Sigmoid colon (tissue), 7 donors: Measurements from ENCODE around the gene SLC44A1. TPM values are rescaled to one million over a fixed set of nuclear protein-coding genes. Genes with fewer than 3 reads are reported as not detected.

ENCODE experiments used
- DNase-seq: peaks from one replicate; pipeline ENCODE4 v3.0.0-alpha.2; 2019
- H3K27ac ChIP-seq, 4 donors: fragments of 200-600 bp; sonication (generic); one replicate each; pipeline ENCODE4 v1.5.1; 2016 to 2019; ENCODE audit warnings: mild to moderate bottlenecking in 1 of 4
- H3K27me3 ChIP-seq, 3 donors: fragments of 200-600 bp; sonication (generic); one replicate each; pipeline ENCODE4 v1.5.1; 2019; ENCODE audit warnings: mild to moderate bottlenecking in 1 of 3
- H3K36me3 ChIP-seq, 4 donors: fragments of 200-600 bp; sonication (generic); one replicate each; pipeline ENCODE4 v1.5.1; 2016 to 2019
- H3K4me1 ChIP-seq, 4 donors: fragments of 200-600 bp; sonication (generic); one replicate each; pipeline ENCODE4 v1.5.1; 2017 to 2019
- H3K4me3 ChIP-seq, 4 donors: fragments of 200-600 bp; sonication (generic); one replicate each; pipeline ENCODE4 v1.5.1; 2017 to 2019; ENCODE audit warnings: mild to moderate bottlenecking in 2 of 4, moderate library complexity in 1 of 4
- H3K9me3 ChIP-seq, 4 donors: fragments of 200-600 bp in 3 of 4; sonication (generic) in 3 of 4; one replicate each; pipeline versions ENCODE4 v1.5.1 to v1.6.1; 2013 to 2019
- EP300 ChIP-seq, 4 donors: sonication (generic); formaldehyde crosslinking; IDR thresholded peaks; one replicate each; pipeline ENCODE4 v1.6.1; 2017; ENCODE audit warnings: antibody characterized with exemption in 4 of 4
- POLR2A ChIP-seq, 2 donors: fragments of 450-650 bp; IDR thresholded peaks; one replicate each; pipeline ENCODE4 v1.6.1; 2016; ENCODE audit warnings: antibody characterized with exemption in 2 of 2, mild to moderate bottlenecking in 2 of 2, moderate library complexity in 2 of 2
- POLR2AphosphoS5 ChIP-seq, 4 donors: sonication (generic); formaldehyde crosslinking; IDR thresholded peaks; one replicate each; pipeline ENCODE4 v1.6.1; 2017; ENCODE audit warnings: antibody characterized with exemption in 4 of 4
- WGBS, 2 donors: extraction: QIAGEN DNeasy Blood & Tissue Kit; methylation state at CpG; one replicate each; pipeline ENCODE4 v1.1.7; 2013; 5-methylcytosine and 5-hydroxymethylcytosine counted together
- intact Hi-C: fragments of 100-400 bp; cut with DNase I; formaldehyde crosslinking; loops from one replicate; pipeline ENCODE4 v1.15.1; 2023
- polyA plus RNA-seq, 3 donors: library from polyadenylated mRNA; stranded (reverse); fragments of 200-250 nt; gene quantifications; one replicate each; pipeline ENCODE4 v1.2.3, GENCODE V29; 2013
- total RNA-seq, 4 donors: library from RNA; depleted of rRNA; stranded (reverse); fragments of >200 nt; gene quantifications; one replicate each; pipeline ENCODE4 v1.1.0, GENCODE V29; 2016
- TF ChIP-seq, protein P1 (sequence below), 4 experiments: fragments of 450-650 bp in 3 of 4; fragments of 200-600 bp in 1 of 4; IDR thresholded peaks; one replicate each; pipeline ENCODE4 v1.5.1; 2016 to 2019; ENCODE audit warnings: antibody characterized with exemption in 4 of 4, mild to moderate bottlenecking in 3 of 4, moderate library complexity in 2 of 4
- donor health status: healthy with polysubstance abuse.
- donor health status: Bipolar disorder and iron deficiency.
- donor health status: healthy.

The SLC44A1 gene
- total and polyA plus RNA-seq, 7 donors, result 11.4 to 35.4 (median 25.2) TPM

DNA sequence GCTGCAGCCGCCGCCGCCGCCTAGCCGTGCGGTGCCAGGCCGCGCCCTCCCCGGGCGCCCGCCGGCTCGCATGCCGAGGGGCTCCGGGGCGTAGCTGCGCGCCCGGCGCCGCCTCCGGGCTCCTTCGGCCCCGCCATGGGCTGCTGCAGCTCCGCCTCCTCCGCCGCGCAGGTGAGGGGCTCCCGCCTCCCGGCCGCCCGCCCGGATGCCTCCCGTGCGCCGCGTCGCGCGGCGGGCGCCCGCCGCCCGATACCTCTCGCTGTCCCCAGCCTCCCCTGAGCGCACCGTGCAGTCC is 230 bp downstream of the SLC44A1 start:
- H3K36me3 ChIP-seq, result no peaks in the 10 kb centered on the region
- no peak for DNase-seq
- intact Hi-C loops, result loop anchor here (1.0 to 10.0 kb wide), 7 partner anchors 88 to 380 kb away; partner anchors contain the start of gene ABCA1
- H3K27ac ChIP-seq, result peak overlapping the region; percentile 78 to 84 (median 82)
- no peaks in the 10 kb centered on the region for H3K27me3 ChIP-seq
- H3K4me1 ChIP-seq, result peaks cover 0 to 31% (median 18%) of the 10 kb centered on the region in 4 donors
- TF ChIP-seq POLR2AphosphoS5 (IDR thresholded peaks at IDR 0.05) (no peak), EP300 (IDR thresholded peaks at IDR 0.05) (no peak), POLR2A (IDR thresholded peaks at IDR 0.05) (no peak)
- TF ChIP-seq, protein P1, sequence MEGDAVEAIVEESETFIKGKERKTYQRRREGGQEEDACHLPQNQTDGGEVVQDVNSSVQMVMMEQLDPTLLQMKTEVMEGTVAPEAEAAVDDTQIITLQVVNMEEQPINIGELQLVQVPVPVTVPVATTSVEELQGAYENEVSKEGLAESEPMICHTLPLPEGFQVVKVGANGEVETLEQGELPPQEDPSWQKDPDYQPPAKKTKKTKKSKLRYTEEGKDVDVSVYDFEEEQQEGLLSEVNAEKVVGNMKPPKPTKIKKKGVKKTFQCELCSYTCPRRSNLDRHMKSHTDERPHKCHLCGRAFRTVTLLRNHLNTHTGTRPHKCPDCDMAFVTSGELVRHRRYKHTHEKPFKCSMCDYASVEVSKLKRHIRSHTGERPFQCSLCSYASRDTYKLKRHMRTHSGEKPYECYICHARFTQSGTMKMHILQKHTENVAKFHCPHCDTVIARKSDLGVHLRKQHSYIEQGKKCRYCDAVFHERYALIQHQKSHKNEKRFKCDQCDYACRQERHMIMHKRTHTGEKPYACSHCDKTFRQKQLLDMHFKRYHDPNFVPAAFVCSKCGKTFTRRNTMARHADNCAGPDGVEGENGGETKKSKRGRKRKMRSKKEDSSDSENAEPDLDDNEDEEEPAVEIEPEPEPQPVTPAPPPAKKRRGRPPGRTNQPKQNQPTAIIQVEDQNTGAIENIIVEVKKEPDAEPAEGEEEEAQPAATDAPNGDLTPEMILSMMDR (IDR thresholded peaks at IDR 0.05), result no peak
- 0 to 1% methylated on average over 48 of the region's 48 CpGs for WGBS, 2 donors
- no peaks in the 10 kb centered on the region for H3K9me3 ChIP-seq
- H3K4me3 ChIP-seq, result peak overlapping the region; percentile 72 to 92 (median 84)

DNA sequence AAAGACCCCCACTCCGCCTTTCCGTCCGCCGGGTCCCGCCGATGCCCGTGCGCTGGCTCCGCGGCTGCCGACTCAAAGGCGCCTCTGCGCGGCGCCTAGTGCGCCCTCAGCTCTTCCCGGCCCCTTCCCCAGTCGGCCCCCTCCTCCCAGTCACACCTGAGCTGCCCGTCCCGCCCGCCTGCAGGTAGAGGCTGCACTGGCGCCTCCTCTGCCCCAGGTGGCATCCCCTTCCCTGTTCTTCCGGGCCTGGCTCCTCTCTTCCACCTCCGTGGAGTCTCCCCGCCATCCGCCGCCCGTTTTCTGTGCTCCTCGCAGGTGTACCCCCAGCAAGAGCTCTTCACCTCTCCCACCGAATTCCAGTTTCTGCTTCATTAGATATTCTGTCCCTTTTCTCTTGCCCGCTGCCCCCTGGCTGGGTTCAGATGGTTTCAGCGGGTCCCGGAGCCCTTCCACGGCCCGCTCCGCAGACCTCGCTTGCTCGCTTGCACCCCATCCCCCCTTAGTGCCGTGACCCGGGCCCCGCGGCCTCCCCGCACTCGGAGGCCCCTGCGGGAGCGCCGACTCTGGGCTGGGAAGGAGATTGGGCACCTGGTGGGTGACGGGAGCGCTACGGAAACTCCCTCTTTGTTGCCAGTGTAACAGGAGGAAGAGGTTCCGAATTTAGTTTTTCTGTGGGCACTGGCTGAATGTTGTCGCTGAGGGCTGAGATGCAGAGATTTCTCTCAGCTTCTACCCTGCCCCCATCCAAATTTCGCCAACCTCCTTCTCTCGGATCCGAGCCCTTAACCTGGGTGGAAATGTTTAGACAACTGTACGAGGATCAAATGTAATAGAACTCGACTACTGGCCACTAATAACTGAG is 809 bp downstream of the SLC44A1 start:
- DNase-seq, result peak; percentile 73
- Histone ChIP-seq H3K27ac (peak overlapping the region; percentile 78 to 84 (median 82)), H3K4me1 (peaks cover 0 to 31% (median 18%) of the 10 kb centered on the region in 4 donors), H3K36me3 (no peaks in the 10 kb centered on the region), H3K27me3 (no peaks in the 10 kb centered on the region), H3K9me3 (no peaks in the 10 kb centered on the region), H3K4me3 (peak overlapping the region; percentile 72 to 92 (median 84))
- 0 to 1% methylated on average over 57 of the region's 57 CpGs for WGBS, 2 donors
- intact Hi-C loops, result loop anchor here (2.0 to 10.0 kb wide), 6 partner anchors 88 to 380 kb away; no protein-coding TSS in a partner anchor
- TF ChIP-seq POLR2AphosphoS5 (IDR thresholded peaks at IDR 0.05) (peak in 2 of 4 donors; percentile 43 to 47), POLR2A (IDR thresholded peaks at IDR 0.05) (peak in 1 of 2 donors; percentile 16)
- TF ChIP-seq, protein P1 (IDR thresholded peaks at IDR 0.05), result no peak

DNA sequence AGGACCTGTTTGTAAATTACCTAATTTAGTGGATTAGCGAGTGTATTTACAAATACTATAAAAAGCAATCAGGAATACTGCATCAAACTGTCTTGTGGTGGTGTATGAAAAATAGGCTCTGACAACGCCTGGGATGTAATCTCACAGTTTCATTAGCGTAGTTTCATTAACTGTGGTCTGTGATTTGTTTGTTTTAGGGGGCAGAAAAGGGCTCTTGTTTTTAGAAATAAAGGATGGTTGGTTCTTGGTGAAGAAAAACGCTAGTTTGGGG is 1.4 kb downstream of the SLC44A1 start:
- Histone ChIP-seq H3K9me3 (no peaks in the 10 kb centered on the region), H3K36me3 (no peaks in the 10 kb centered on the region), H3K4me1 (peaks cover 0 to 31% (median 18%) of the 10 kb centered on the region in 4 donors), H3K27me3 (no peaks in the 10 kb centered on the region), H3K27ac (peak overlapping the region; percentile 78 to 84 (median 82)), H3K4me3 (peak overlapping the region; percentile 72 to 92 (median 84))
- WGBS, 2 donors, result 4 to 20% methylated on average over 4 of the region's 4 CpGs
- intact Hi-C loops, result loop anchor here (2.0 to 10.0 kb wide), 6 partner anchors 89 to 381 kb away; no protein-coding TSS in a partner anchor
- no peak for DNase-seq
- TF ChIP-seq POLR2AphosphoS5 (IDR thresholded peaks at IDR 0.05) (no peak), POLR2A (IDR thresholded peaks at IDR 0.05) (no peak), EP300 (IDR thresholded peaks at IDR 0.05) (no peak)
- TF ChIP-seq, protein P1 (IDR thresholded peaks at IDR 0.05), result no peak

DNA sequence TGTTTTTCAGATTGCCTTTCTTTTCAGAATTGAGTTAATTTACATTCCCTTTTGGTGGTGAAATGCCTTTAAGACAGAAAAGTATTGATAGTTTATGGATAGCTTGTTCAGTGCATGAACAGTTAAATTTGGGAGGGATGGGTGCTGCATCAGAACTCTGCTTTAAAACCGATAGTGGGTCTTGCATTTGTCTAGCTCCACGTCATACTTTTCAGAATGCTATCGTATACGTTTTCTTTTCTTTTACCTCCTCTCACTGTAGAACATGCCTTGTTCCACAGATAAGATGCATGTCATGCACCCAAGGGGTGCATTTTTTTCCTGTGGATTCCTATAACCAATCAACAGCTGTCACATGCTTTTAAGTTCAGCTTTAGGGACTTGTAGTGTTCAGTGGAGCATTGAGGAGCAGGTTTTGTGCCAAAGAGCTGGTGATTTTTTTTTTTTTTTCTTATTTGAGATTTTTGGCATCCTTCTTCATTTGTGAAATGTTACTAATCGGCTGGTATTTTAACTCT is 2.3 kb downstream of the SLC44A1 start:
- no peaks in the 10 kb centered on the region for H3K9me3 ChIP-seq
- 19 to 59% methylated on average over 5 of the region's 5 CpGs for WGBS, 2 donors
- H3K27me3 ChIP-seq, result no peaks in the 10 kb centered on the region
- peaks cover 0 to 31% (median 15%) of the 10 kb centered on the region in 4 donors for H3K4me1 ChIP-seq
- peak overlapping the region in 1 of 4 donors; percentile 84 for H3K27ac ChIP-seq
- no peak for DNase-seq
- intact Hi-C loops, result loop anchor here (5.0 to 10.0 kb wide), 4 partner anchors 98 to 382 kb away; no protein-coding TSS in a partner anchor
- no peaks in the 10 kb centered on the region for H3K36me3 ChIP-seq
- TF ChIP-seq EP300 (IDR thresholded peaks at IDR 0.05), result no peak
- H3K4me3 ChIP-seq, result no peak overlapping the region

DNA sequence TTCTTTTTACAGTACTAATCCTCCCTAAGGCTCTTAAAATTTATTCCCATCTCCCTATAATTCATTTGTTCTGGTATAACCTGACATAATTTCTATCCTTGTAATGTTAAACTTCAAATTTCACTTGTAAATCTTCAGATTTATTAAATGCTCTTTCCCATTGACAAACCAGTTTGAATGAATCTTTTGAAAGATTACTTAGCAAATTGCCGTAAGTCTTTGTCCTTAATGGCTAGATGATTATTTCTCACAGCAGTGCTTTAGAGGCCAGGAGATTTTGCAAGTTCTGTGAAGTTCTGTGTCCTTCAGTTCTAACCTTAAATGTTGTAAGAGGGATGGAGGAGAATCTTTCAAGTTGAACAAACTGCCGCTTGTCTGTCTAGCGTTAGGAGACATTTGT is 4.2 kb downstream of the SLC44A1 start:
- Histone ChIP-seq H3K27me3 (no peaks in the 10 kb centered on the region), H3K4me3 (no peak overlapping the region), H3K36me3 (no peaks in the 10 kb centered on the region), H3K9me3 (no peaks in the 10 kb centered on the region), H3K4me1 (peaks cover 0 to 24% (median 7%) of the 10 kb centered on the region in 4 donors), H3K27ac (no peak overlapping the region)
- TF ChIP-seq EP300 (IDR thresholded peaks at IDR 0.05) (no peak), POLR2AphosphoS5 (IDR thresholded peaks at IDR 0.05) (no peak), POLR2A (IDR thresholded peaks at IDR 0.05) (no peak)
- TF ChIP-seq, protein P1 (IDR thresholded peaks at IDR 0.05), result no peak
- intact Hi-C loops, result loop anchor here (5.0 to 10.0 kb wide), 4 partner anchors 96 to 384 kb away; no protein-coding TSS in a partner anchor
- WGBS, 2 donors, result 82 to 84% methylated on average over 3 of the region's 3 CpGs
- no peak for DNase-seq
